ENCODE data around the gene DNAJC5G.

DNA sequence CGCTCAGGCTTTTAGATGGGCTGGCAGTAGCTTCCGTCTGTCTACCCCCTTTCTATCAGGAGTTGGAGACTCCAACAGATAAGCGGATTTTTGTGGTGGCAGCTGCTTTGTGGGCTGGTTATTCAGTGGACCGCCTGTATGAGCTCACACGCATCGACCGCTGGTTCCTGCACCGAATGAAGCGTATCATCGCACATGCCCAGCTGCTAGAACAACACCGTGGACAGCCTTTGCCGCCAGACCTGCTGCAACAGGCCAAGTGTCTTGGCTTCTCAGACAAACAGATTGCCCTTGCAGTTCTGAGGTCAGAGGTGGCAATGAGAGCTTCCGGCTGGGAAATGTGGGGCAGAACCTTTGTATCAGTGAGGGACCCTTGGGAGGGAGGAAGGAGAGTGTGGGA, 43.3 kb upstream of the DNAJC5G start:
- TF ChIP-seq POLR2A (IDR thresholded peaks at IDR 0.05) = no peak
- no peak for TF ChIP-seq CTCF (IDR thresholded peaks at IDR 0.05)

Data from heart left ventricle (tissue), 13 donors.